ENCODE results near the gene PRKCB. TPM values are rescaled to one million over a fixed set of nuclear protein-coding genes. Genes with fewer than 3 reads are reported as not detected.

The PRKCB gene
- total and polyA plus RNA-seq, 2 of the 8 experiments (the other 6 are each of a cell fraction or from before 2014, with no cell fraction given), result 7.1 to 12.1 TPM

- no peak for TF ChIP-seq CHD7 (IDR thresholded peaks at IDR 0.05; ENCODE audit: insufficient replicate concordance, low read length)
- TF ChIP-seq BACH1 (IDR thresholded peaks at IDR 0.05; ENCODE audit: low read length), result no peak
- no peak for TF ChIP-seq KDM4A (IDR thresholded peaks at IDR 0.05; ENCODE audit: low read depth, low read length, severe bottlenecking)
- no peak for TF ChIP-seq TEAD4 (IDR thresholded peaks at IDR 0.05; ENCODE audit: low read depth, low read length)
- no peak for TF ChIP-seq TCF12 (IDR thresholded peaks at IDR 0.05; ENCODE audit: low read depth, low read length)
- TF ChIP-seq SAP30 (IDR thresholded peaks at IDR 0.05; ENCODE audit: insufficient read depth, insufficient replicate concordance, low read length), result no peak
- TF ChIP-seq POU5F1 (IDR thresholded peaks at IDR 0.05; ENCODE audit: low read depth, low read length), result no peak
- TF ChIP-seq POLR2A (IDR thresholded peaks at IDR 0.05; ENCODE audit: control extremely low read depth in 1 of 2, low read depth in 2 of 2, low read length in 2 of 2), result no peak
- 0 out of 4 replicates have a peak, but pooled peaks of 1 of the 2 experiments have one; percentile 65 for TF ChIP-seq HDAC2 (IDR thresholded peaks at IDR 0.05; ENCODE audit: borderline replicate concordance in 1 of 2, low read depth in 2 of 2, low read length in 2 of 2)
- TF ChIP-seq EP300 (IDR thresholded peaks at IDR 0.05; ENCODE audit: borderline replicate concordance in 1 of 2, low read depth in 2 of 2, low read length in 2 of 2), result no peak
- TF ChIP-seq KDM1A (IDR thresholded peaks at IDR 0.05; ENCODE audit: borderline replicate concordance, low read length), result peak; percentile 91; the same call in 1 of the 2 replicates
- no peak for TF ChIP-seq SRF (IDR thresholded peaks at IDR 0.05; ENCODE audit: low read depth, low read length)
These were observed 38.8 kb upstream of the PRKCB start (continued) for GRCh38 chr16:23796941-23797340.
